ENCODE results near the gene UROS.

UROS gene

DNA sequence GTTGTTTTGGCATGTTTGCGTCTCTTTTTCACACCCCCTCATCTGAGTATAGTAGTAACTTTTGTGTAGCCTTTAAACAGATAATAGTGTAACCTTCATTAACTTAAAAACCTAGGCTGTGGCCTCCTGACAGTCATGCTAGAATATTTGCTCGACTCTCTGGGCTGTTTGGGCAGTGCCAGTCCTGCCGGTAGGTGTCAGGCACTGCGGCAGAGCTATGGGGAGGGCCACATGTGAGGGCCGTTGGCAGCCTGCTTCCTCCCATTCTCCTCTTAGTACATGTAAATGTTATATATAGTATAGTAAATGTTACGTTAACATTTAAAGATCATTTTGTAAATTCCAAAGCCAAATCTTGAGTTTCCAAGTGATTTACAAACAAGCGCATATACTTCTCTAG, 26.4 kb upstream of the UROS start:
- Histone ChIP-seq H3K4me3 (ENCODE audit: low read depth, low read length) (no peak overlapping the region), H3K36me3 (ENCODE audit: control insufficient read depth in 2 of 2, insufficient read depth in 1 of 2, low read length in 2 of 2) (peaks cover 23 to 79% of the 10 kb centered on the region in 2 experiments), H3K4me1 (ENCODE audit: control insufficient read depth, insufficient read depth, low read length) (no peaks in the 10 kb centered on the region), H3K27ac (ENCODE audit: extremely low read depth, low read depth, low read length) (no peak overlapping the region), H3K9me3 (ENCODE audit: control insufficient read depth, insufficient read depth, low read depth, low read length) (no peaks in the 10 kb centered on the region)
- ChIA-PET CTCF (no interaction called here), POLR2A (no interaction called here)
- TF ChIP-seq ZNF670 (tag by site-specific recombination; IDR thresholded peaks at IDR 0.05; ENCODE audit: low read depth) (no peak), REPIN1 (tag by site-specific recombination; IDR thresholded peaks at IDR 0.05; ENCODE audit: low read depth) (no peak), ZNF549 (tag by site-specific recombination; IDR thresholded peaks at IDR 0.05) (no peak), ZSCAN18 (tag by site-specific recombination; IDR thresholded peaks at IDR 0.05) (no peak), ZBTB48 (tag by site-specific recombination; IDR thresholded peaks at IDR 0.05) (no peak)

- Histone ChIP-seq H3K4me3 (ENCODE audit: low read depth, low read length) (no peak overlapping the region), H3K36me3 (ENCODE audit: control insufficient read depth in 2 of 2, insufficient read depth in 1 of 2, low read length in 2 of 2) (peaks cover 17 to 81% of the 10 kb centered on the region in 2 experiments), H3K9me3 (ENCODE audit: control insufficient read depth, insufficient read depth, low read depth, low read length) (no peaks in the 10 kb centered on the region), H3K4me1 (ENCODE audit: control insufficient read depth, insufficient read depth, low read length) (no peaks in the 10 kb centered on the region), H3K27ac (ENCODE audit: extremely low read depth, low read depth, low read length) (no peak overlapping the region)
- CTCF ChIA-PET = no interaction called here
- POLR2A ChIA-PET = no interaction called here
- no peak for TF ChIP-seq ZNF48 (tag by site-specific recombination; IDR thresholded peaks at IDR 0.05)
- no peak for TF ChIP-seq HOXC10 (CRISPR knock-in tag; IDR thresholded peaks at IDR 0.05)
- no peak for TF ChIP-seq ZNF221 (tag by site-specific recombination; IDR thresholded peaks at IDR 0.05; ENCODE audit: borderline replicate concordance)
- TF ChIP-seq ZBTB20 (tag by site-specific recombination; IDR thresholded peaks at IDR 0.05) = no peak
- no peak for TF ChIP-seq PRDM1 (tag by site-specific recombination; IDR thresholded peaks at IDR 0.05)
- no peak for TF ChIP-seq ZNF146 (tag by site-specific recombination; IDR thresholded peaks at IDR 0.05)
- no peak for TF ChIP-seq ZBTB49 (tag by site-specific recombination; IDR thresholded peaks at IDR 0.05; ENCODE audit: low read depth)
- TF ChIP-seq, protein P1, sequence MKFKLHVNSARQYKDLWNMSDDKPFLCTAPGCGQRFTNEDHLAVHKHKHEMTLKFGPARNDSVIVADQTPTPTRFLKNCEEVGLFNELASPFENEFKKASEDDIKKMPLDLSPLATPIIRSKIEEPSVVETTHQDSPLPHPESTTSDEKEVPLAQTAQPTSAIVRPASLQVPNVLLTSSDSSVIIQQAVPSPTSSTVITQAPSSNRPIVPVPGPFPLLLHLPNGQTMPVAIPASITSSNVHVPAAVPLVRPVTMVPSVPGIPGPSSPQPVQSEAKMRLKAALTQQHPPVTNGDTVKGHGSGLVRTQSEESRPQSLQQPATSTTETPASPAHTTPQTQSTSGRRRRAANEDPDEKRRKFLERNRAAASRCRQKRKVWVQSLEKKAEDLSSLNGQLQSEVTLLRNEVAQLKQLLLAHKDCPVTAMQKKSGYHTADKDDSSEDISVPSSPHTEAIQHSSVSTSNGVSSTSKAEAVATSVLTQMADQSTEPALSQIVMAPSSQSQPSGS (tag by site-specific recombination; IDR thresholded peaks at IDR 0.05; ENCODE audit: low read depth) = no peak
- no peak for TF ChIP-seq ZNF600 (tag by site-specific recombination; IDR thresholded peaks at IDR 0.05)
- no peak for TF ChIP-seq ZNF214 (tag by site-specific recombination; IDR thresholded peaks at IDR 0.05; ENCODE audit: borderline replicate concordance)
- TF ChIP-seq MYNN (tag by site-specific recombination; IDR thresholded peaks at IDR 0.05; ENCODE audit: borderline replicate concordance) = no peak
- no peak for TF ChIP-seq ZNF777 (tag by site-specific recombination; IDR thresholded peaks at IDR 0.05; ENCODE audit: borderline replicate concordance)
- TF ChIP-seq ZNF155 (tag by site-specific recombination; IDR thresholded peaks at IDR 0.05) = no peak
These were observed 25.8 kb upstream of the UROS start for GRCh38 chr10:125848857-125849256.

DNA sequence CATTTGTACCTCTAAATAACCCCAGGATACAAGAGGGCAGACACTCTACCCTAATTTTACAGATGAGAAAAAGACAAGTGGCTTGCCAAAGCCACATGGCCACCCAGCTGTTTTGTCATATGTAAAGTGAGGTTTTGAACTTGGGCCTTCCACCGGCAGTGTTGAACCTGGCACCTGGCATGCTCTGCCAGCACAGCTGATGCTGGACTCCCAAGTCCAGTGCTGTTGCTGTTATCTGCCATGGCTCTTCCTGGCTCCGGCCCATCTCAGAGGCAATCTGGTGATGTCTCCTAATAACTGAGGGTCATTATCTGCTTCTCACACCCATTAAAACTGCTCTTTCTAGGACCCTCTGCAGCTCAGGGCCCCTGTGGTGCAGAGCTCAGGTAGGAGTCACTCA, 25.3 kb upstream of the UROS start:
- ChIA-PET POLR2A (no interaction called here), CTCF (no interaction called here)
- H3K36me3 ChIP-seq (ENCODE audit: control insufficient read depth in 2 of 2, insufficient read depth in 1 of 2, low read length in 2 of 2) = peaks cover 17 to 82% of the 10 kb centered on the region in 2 experiments
- TF ChIP-seq, protein P2, sequence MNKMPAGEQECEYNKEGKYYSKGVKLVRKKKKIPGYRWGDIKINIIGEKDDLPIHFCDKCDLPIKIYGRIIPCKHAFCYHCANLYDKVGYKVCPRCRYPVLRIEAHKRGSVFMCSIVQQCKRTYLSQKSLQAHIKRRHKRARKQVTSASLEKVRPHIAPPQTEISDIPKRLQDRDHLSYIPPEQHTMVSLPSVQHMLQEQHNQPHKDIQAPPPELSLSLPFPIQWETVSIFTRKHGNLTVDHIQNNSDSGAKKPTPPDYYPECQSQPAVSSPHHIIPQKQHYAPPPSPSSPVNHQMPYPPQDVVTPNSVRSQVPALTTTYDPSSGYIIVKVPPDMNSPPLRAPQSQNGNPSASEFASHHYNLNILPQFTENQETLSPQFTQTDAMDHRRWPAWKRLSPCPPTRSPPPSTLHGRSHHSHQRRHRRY (tag by site-specific recombination; IDR thresholded peaks at IDR 0.05) = no peak
- TF ChIP-seq, protein P3, sequence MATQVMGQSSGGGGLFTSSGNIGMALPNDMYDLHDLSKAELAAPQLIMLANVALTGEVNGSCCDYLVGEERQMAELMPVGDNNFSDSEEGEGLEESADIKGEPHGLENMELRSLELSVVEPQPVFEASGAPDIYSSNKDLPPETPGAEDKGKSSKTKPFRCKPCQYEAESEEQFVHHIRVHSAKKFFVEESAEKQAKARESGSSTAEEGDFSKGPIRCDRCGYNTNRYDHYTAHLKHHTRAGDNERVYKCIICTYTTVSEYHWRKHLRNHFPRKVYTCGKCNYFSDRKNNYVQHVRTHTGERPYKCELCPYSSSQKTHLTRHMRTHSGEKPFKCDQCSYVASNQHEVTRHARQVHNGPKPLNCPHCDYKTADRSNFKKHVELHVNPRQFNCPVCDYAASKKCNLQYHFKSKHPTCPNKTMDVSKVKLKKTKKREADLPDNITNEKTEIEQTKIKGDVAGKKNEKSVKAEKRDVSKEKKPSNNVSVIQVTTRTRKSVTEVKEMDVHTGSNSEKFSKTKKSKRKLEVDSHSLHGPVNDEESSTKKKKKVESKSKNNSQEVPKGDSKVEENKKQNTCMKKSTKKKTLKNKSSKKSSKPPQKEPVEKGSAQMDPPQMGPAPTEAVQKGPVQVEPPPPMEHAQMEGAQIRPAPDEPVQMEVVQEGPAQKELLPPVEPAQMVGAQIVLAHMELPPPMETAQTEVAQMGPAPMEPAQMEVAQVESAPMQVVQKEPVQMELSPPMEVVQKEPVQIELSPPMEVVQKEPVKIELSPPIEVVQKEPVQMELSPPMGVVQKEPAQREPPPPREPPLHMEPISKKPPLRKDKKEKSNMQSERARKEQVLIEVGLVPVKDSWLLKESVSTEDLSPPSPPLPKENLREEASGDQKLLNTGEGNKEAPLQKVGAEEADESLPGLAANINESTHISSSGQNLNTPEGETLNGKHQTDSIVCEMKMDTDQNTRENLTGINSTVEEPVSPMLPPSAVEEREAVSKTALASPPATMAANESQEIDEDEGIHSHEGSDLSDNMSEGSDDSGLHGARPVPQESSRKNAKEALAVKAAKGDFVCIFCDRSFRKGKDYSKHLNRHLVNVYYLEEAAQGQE (tag by site-specific recombination; IDR thresholded peaks at IDR 0.05) = no peak
- TF ChIP-seq ZNF18 (tag by site-specific recombination; IDR thresholded peaks at IDR 0.05) (no peak), ZNF747 (tag by site-specific recombination; IDR thresholded peaks at IDR 0.05) (no peak)

More for the DNA sequence above, 25.3 kb upstream of the UROS start:
- H3K4me1 ChIP-seq (ENCODE audit: control insufficient read depth, insufficient read depth, low read length) = no peaks in the 10 kb centered on the region
- H3K4me3 ChIP-seq (ENCODE audit: low read depth, low read length) = no peak overlapping the region
- H3K27ac ChIP-seq (ENCODE audit: extremely low read depth, low read depth, low read length) = no peak overlapping the region
- H3K9me3 ChIP-seq (ENCODE audit: control insufficient read depth, insufficient read depth, low read depth, low read length) = no peaks in the 10 kb centered on the region
